SK-MEL-5 (cell line): ENCODE data around the gene DRAP1. TPM values are rescaled to one million over a fixed set of nuclear protein-coding genes. Genes with fewer than 3 reads are reported as not detected.
A peak's percentile ranks its signal among the peaks of the same experiment; 100 is the strongest.
"Not testable (repeated sequence)": the region's sequence is repeated elsewhere in the genome, so short reads cannot be mapped to it uniquely, and the experiment has no call there.

Source experiments
- DNase-seq: peaks from one replicate; pipeline ENCODE4 v3.0.0-alpha.2; 2016; ENCODE audit warnings: low read depth, low spot score
- in situ Hi-C: cut with HindIII; loops from 2 replicates; pipeline ENCODE4 v1.10.0; 2016; ENCODE audit warnings: low sequenced_read_pairs, high pct_unique_total_duplicates, low pct_unique_long_range_greater_than_20kb
- total RNA-seq: library from RNA; depleted of rRNA; stranded (reverse); fragments of >200 nt; shearing (Covaris generic); gene quantifications from 2 replicates; pipeline ENCODE4 v1.2.3, GENCODE V29; 2014

Gene DRAP1
- total RNA-seq, 1 experiment from 2014 or later = 66.5 TPM

- in situ Hi-C loops = no loop called here
- peak; percentile 74 for DNase-seq
These were observed 34.5 kb upstream of the DRAP1 start for GRCh38 chr11:65884716-65885092.

- no peak for DNase-seq
- in situ Hi-C loops = no loop called here
These were observed 34.0 kb upstream of the DRAP1 start for GRCh38 chr11:65885231-65885630.

DNA sequence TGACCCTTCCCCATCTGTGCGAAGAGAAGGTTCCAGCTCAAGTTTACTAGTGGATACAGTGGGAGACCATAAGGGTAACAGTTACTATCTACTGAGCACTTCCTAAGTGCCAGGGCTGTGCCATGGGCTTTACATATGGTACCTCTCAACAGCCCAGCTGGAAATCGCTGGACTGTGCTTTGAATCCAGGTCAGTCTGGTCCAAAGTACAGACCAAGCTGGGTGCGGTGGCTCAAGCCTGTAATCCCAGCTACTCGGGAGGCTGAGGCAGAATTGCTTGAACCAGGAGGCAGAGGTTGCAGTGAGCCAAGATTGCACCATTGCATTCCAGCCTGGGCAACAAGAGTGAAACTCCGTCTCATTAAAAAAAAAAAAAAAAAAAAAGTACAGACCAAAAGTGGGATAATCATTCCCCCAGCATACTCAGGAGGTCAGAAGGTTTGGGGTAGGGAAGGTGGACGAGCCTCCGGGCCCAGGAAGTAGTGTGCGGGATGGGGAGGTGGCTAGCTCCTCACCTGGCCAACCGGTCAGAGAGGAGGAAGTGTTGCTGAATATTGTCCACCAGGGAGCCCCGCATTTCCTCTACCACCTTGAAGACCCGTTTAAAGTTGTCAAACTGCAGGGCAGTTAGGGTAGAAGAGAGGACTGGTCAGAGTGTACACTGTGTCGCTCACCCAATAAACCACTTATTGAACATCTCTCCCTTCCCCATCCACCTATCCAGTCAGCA lies 33.3 kb upstream of the DRAP1 start:
- no peak for DNase-seq
- in situ Hi-C loops = no loop called here

DNA sequence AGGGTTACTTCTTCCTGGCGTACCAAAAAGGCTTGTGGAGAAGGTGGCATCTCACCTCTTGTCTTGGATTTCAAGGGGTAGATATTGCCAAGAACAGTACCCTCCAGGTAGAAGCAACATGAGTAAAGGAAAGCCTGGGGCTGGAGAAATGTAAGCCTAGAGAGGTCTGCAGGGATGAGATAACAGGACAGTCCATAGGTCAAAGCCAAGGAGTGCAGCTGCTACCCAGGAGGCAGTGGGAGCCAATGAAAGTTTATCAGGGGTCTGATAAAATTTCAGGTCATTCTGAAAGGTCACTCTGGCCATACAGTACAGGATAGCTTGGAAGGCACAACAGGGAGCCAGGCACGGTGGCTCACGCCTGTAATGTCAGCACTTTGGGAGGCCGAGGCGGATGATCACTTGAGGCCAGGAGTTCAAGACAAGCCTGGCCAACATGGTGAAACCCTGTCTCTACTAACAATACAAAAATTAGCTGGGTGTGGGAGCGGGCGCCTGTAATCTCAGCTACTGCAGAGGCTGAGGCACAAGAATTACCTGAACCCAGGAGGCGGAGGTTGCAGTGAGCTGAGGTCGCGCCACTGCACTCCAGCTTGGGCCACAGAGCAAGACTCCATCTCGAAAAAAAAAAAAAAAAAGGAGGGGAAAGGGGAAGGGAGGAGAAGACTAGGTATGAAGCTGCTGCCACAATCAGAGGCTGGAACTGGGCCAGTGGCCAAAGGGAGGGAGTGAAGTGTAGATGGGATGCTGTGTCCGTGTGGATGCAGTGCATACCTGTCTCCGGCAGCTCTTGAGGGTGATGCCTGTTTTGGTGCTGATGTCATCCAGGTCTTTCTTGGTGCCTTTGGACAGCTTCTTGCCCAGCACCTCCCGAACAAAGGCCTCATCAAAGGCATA lies 32.2 kb upstream of the DRAP1 start:
- in situ Hi-C loops = no loop called here
- no peak for DNase-seq

GRCh38 chr11:65887723-65888162 lies 31.5 kb upstream of the DRAP1 start:
- DNase-seq = no peak
- in situ Hi-C loops = no loop called here

DNA sequence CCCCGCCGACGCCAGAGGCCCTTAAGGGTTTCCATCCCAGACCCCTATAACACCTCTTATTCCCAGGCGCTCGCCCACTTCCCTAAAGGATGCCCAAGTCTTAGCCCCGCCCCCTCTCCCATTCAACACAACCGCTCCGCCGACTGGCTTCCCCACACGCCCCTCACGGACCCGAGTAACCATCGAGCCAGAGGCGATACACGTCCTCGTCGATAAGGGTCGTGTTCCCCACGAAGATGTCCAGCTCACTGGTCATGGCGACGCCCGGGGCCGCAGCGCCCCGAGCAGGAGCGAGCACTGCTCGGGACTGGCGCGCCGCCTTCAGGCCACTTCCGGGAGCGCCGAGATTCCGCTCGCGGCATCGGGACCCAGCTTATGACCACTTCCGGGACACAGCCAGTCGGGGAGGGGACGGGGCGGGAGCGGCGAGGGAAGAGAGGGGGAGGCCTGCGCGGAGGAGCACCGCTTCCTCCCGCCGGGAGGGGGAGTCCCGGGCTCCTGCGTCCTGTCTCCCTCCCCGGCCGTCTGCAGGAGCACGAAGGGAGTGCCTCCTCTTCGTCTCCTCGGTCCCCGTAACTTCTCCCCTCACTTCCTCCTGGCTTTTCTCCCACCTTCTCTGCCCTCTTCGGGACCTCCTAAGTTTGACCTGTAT lies 30.9 kb upstream of the DRAP1 start, which contains the start of gene FIBP:
FIBP (minus strand) TSS at position 309 of the 652 bp plus-strand sequence; CDS start at position 256, 53 bp downstream.
- peak; percentile 93 for DNase-seq
- in situ Hi-C loops = no loop called here

DNA sequence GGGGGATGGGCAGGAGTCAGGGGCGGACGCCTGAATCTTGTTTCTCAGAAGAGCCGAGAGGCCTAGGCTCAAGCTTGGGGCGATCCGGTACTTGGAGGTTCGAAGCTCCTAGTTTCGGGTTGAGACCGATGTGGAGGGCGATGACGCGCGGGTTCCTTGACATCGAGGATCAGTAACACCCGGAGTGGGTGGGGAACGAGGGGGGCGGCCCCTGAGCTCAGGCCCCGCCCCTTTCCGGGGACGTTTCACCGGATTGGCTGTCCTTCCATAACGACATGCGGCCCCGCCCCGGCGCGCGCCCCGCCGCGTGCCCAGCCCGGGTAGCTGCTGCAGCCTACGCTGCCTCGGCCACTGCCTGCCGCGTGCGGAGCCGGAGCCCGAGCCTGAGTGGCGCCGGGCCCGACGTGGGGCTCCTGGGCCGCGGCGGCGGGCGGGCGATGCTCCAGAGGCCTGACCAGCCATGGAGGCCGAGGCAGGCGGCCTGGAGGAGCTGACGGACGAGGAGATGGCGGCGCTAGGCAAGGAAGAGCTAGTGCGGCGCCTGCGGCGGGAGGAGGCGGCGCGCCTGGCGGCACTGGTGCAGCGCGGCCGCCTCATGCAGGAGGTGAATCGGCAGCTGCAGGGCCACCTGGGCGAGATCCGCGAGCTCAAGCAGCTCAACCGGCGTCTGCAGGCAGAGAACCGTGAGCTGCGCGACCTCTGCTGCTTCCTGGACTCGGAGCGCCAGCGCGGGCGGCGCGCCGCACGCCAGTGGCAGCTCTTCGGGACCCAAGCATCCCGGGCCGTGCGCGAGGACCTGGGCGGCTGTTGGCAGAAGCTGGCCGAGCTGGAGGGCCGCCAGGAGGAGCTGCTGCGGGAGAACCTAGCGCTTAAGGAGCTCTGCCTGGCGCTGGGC lies 28.7 kb upstream of the DRAP1 start, which contains the start of gene CCDC85B:
CCDC85B (plus strand) TSS at position 350 of the 895 bp plus-strand sequence; CDS start at position 461, 111 bp downstream.
- in situ Hi-C loops = no loop called here
- peak; percentile 88 for DNase-seq

DNA sequence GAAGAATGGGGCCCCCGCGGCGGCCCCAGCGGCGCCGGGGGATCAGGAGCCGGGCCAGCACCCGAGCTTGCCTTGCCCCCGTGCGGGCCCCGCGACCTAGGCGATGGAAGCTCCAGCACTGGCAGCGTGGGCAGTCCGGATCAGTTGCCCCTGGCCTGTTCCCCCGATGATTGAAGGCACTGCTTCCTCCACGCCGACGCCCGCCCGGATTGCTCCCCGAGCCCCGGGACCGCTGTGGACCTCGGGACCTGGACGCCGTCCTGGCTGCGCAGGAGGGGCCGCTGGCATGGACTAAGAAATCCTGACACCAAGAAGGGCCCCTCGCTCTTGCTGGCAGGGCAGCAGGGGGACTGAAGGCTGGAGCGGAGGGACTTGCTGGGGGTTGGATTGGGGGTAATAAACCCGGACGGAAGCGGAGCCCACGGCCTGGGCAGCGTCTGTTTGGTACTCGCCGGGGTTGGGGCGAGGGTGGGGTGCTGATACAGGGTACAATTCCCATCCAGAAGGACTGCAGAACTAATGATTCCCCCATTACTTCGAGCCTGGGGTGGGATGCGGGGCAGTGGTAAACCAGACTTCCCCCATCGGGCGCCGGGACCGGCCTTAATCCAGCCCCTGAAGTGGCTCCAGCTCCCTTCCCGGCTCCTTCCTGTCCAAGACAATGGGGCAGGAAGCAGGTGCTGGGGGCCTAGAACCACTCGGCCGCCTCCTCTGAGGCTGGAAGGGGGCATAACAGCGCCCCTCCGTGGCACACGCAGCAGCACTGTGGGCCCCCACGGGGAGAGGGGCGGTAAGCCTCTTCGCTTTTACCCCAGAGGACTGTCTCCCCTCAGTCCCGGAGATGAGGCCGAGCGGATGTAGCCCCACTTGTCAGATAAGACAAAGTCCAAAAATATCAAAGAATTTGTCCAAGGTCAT lies 27.7 kb upstream of the DRAP1 start:
- no peak for DNase-seq
- in situ Hi-C loops = no loop called here

GRCh38 chr11:65892137-65892540 lies 27.1 kb upstream of the DRAP1 start:
- in situ Hi-C loops, DNase-seq: not testable (repeated sequence)

- in situ Hi-C loops = no loop called here
- no peak for DNase-seq
These were observed 26.4 kb upstream of the DRAP1 start for GRCh38 chr11:65892661-65893317.

GRCh38 chr11:65894034-65894591 lies 25.1 kb upstream of the DRAP1 start:
- in situ Hi-C loops = no loop called here
- no peak for DNase-seq

DNA sequence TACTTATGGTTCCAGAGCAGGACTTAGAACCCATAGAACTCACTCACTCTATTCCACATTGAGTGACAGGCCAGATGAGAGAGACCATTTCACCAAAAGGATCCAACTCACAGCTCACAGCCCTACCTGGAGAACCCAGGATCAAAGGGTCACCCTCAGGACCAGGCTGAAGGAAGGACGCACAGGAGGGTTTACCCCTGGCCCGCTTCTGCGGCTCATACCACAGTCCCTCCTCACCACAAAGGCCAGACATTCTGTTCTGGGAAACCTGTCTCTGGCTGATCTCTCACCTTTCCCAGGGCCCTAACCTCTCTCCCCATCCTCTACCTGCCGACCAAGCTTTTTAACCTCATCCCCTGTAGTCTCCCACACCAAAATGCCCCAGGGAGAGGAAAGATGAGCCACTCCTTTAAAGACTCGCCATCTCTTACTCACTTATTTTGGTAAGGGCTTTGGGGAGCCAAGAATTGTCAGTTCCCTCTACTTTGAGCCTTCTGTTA lies 23.7 kb upstream of the DRAP1 start:
- in situ Hi-C loops = no loop called here
- DNase-seq = no peak

GRCh38 chr11:65896034-65896999 lies 22.9 kb upstream of the DRAP1 start:
- no peak for DNase-seq
- in situ Hi-C loops = no loop called here

DNA sequence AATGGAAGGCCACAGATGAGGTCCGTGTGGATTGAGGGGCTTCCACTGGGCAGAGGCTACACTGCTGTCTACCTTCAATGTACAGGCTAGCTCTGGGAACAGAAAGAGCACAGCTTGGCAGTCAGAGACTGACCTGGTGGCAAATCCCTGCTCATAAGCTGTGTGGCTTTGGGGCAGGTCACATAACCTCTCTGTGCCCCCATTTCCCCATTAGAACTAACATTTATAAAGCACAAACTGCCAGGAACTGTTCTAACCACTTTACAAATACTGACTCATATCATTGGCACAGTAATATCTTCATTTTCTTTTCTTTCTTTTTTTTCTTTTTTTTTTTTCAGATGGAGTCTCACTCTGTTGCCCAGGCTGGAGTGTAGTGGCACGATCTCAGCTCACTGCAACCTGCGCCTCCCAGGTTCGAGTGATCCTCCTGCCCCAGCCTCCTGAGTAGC lies 22.2 kb upstream of the DRAP1 start:
- DNase-seq = no peak
- in situ Hi-C loops = no loop called here
